CD4-positive, alpha-beta T cell (primary cell): ENCODE data around the gene LARP7. TPM values are rescaled to one million over a fixed set of nuclear protein-coding genes. Genes with fewer than 3 reads are reported as not detected.
"Not testable (repeated sequence)": the region's sequence is repeated elsewhere in the genome, so short reads cannot be mapped to it uniquely, and the experiment has no call there.

ENCODE experiments used
- ATAC-seq: fragments of 200-7000 bp; cut with Tn5 transposase; one replicate; pipeline ENCODE4 v1.10.0; 2022; ENCODE audit warnings: mild to moderate bottlenecking; ENCODE audit not compliant: poor library complexity
- CTCF ChIA-PET: fragments of 350-600 bp; sonication (Branson Sonifier 250); formaldehyde crosslinking; loops from one replicate; lab custom pipeline; 2021; ENCODE audit warnings: antibody characterized with exemption, inconsistent platforms; lab: Charles Lee
- POLR2A ChIA-PET: fragments of 350-600 bp; sonication (Branson Sonifier 250); formaldehyde crosslinking; loops from one replicate; lab custom pipeline; 2021; ENCODE audit warnings: antibody characterized with exemption, inconsistent platforms; lab: Charles Lee
- DNase-seq, 14 experiments: peaks; one replicate each; pipeline ENCODE4 v3.0.0-alpha.2; 2013 to 2020; ENCODE audit warnings: mixed read lengths in 2 of 14
- H3K27ac ChIP-seq, 2 donors: one replicate each; pipeline versions ENCODE4 v1.5.1 to v1.7.0; 2013; ENCODE audit warnings: low read length in 2 of 2, low read depth in 1 of 2, mild to moderate bottlenecking in 1 of 2
- H3K27me3 ChIP-seq, 2 experiments: 1 replicate in 1 of 2; 2 replicates in 1 of 2; pipeline versions ENCODE4 v1.6.1 to v1.7.0; 2013; ENCODE audit warnings: low read length in 2 of 2, control low read depth in 1 of 2, mild to moderate bottlenecking in 1 of 2, moderate library complexity in 1 of 2; ENCODE audit not compliant: insufficient read depth in 2 of 2, control insufficient read depth in 1 of 2
- H3K36me3 ChIP-seq: one replicate; pipeline ENCODE4 v1.6.1; 2013; ENCODE audit warnings: low read length, control low read depth; ENCODE audit not compliant: insufficient read depth
- H3K4me1 ChIP-seq: one replicate; pipeline ENCODE4 v1.6.1; 2013; ENCODE audit warnings: low read length, control low read depth; ENCODE audit not compliant: insufficient read depth
- H3K4me3 ChIP-seq: one replicate; pipeline ENCODE4 v1.5.1; 2013; ENCODE audit warnings: mild to moderate bottlenecking, low read length, moderate library complexity
- H3K9me3 ChIP-seq, 2 experiments: 1 replicate in 1 of 2; 2 replicates in 1 of 2; pipeline versions ENCODE4 v1.6.1 to v1.7.0; 2013; ENCODE audit warnings: low read length in 2 of 2, mild to moderate bottlenecking in 2 of 2, control low read depth in 1 of 2, moderate library complexity in 1 of 2; ENCODE audit not compliant: control insufficient read depth in 1 of 2, insufficient read depth in 1 of 2
- H3K27ac Mint-ChIP-seq: one replicate; pipeline ENCODE4 v1.8.0; 2020; ENCODE audit warnings: mixed read lengths
- H3K27me3 Mint-ChIP-seq: one replicate; pipeline ENCODE4 v1.8.0; 2021; ENCODE audit warnings: mixed read lengths
- H3K36me3 Mint-ChIP-seq: one replicate; pipeline ENCODE4 v1.8.0; 2021; ENCODE audit warnings: low read depth, mixed read lengths
- H3K4me1 Mint-ChIP-seq: one replicate; pipeline ENCODE4 v1.8.0; 2021; ENCODE audit warnings: low read depth, mixed read lengths
- H3K4me3 Mint-ChIP-seq: one replicate; pipeline ENCODE4 v1.8.0; 2020; ENCODE audit warnings: mild to moderate bottlenecking, mixed read lengths
- H3K9me3 Mint-ChIP-seq: one replicate; pipeline ENCODE4 v1.8.0; 2020; ENCODE audit warnings: mixed read lengths
- intact Hi-C, 2 experiments: fragments of 100-400 bp; cut with DNase I in 1 of 2; cut with micrococcal nuclease in 1 of 2; formaldehyde crosslinking; loops; one replicate each; pipeline versions ENCODE4 v1.15.1 to v1.9.0; 2023 to 2025; cut with DNase I, micrococcal nuclease
- total RNA-seq, 174 experiments: library from RNA in 2 of 174; stranded (reverse) in 2 of 174; gene quantifications; one replicate each; pipeline ENCODE4 v1.2.3 and lab custom pipeline; 2021 to 2026
- TF ChIP-seq, protein P1 (sequence below): fragments of 200-600 bp; IDR thresholded peaks from one replicate; pipeline ENCODE4 v1.8.0; 2022; ENCODE audit warnings: antibody characterized with exemption, mild to moderate bottlenecking

The LARP7 gene
- total RNA-seq, 2 experiments from 2014 or later: 42.9 to 43.5 TPM

- TF ChIP-seq, protein P1, sequence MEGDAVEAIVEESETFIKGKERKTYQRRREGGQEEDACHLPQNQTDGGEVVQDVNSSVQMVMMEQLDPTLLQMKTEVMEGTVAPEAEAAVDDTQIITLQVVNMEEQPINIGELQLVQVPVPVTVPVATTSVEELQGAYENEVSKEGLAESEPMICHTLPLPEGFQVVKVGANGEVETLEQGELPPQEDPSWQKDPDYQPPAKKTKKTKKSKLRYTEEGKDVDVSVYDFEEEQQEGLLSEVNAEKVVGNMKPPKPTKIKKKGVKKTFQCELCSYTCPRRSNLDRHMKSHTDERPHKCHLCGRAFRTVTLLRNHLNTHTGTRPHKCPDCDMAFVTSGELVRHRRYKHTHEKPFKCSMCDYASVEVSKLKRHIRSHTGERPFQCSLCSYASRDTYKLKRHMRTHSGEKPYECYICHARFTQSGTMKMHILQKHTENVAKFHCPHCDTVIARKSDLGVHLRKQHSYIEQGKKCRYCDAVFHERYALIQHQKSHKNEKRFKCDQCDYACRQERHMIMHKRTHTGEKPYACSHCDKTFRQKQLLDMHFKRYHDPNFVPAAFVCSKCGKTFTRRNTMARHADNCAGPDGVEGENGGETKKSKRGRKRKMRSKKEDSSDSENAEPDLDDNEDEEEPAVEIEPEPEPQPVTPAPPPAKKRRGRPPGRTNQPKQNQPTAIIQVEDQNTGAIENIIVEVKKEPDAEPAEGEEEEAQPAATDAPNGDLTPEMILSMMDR: no peak
- Mint-ChIP-seq H3K27ac (no peak overlapping the region), H3K4me3 (no peak overlapping the region), H3K27me3 (peaks cover 50% of the 10 kb centered on the region), H3K4me1 (peaks cover 21% of the 10 kb centered on the region), H3K9me3 (no peaks in the 10 kb centered on the region), H3K36me3 (no peaks in the 10 kb centered on the region)
- ChIA-PET POLR2A (no interaction called here), CTCF (no interaction called here)
- intact Hi-C loops: no loop called here
- Histone ChIP-seq H3K27me3 (peaks cover 19 to 45% of the 10 kb centered on the region in 2 experiments), H3K27ac (no peak overlapping the region), H3K36me3 (no peaks in the 10 kb centered on the region), H3K4me3 (no peak overlapping the region), H3K4me1 (peaks cover 18% of the 10 kb centered on the region), H3K9me3 (no peaks in the 10 kb centered on the region)
- no peak for ATAC-seq
- DNase-seq: no peak
Observed at GRCh38 chr4:112702892-112703291, 65.9 kb downstream of the LARP7 start.

- intact Hi-C loops: no loop called here
- ChIA-PET POLR2A (no interaction called here), CTCF (no interaction called here)
- Mint-ChIP-seq H3K9me3 (no peaks in the 10 kb centered on the region), H3K27ac (no peak overlapping the region), H3K36me3 (no peaks in the 10 kb centered on the region), H3K27me3 (peaks cover 49% of the 10 kb centered on the region), H3K4me3 (peak overlapping the region; percentile 89), H3K4me1 (peaks cover 21% of the 10 kb centered on the region)
- no peak for ATAC-seq
- no peaks in the 10 kb centered on the region for H3K9me3 ChIP-seq
- TF ChIP-seq, protein P1: no peak
- DNase-seq: no peak
- no peaks in the 10 kb centered on the region for H3K36me3 ChIP-seq
- H3K27ac ChIP-seq: no peak overlapping the region
- H3K27me3 ChIP-seq: peaks cover 20 to 44% of the 10 kb centered on the region in 2 experiments
- no peak overlapping the region for H3K4me3 ChIP-seq
- peaks cover 18% of the 10 kb centered on the region for H3K4me1 ChIP-seq
Observed at GRCh38 chr4:112704322-112704721, 67.4 kb downstream of the LARP7 start.

- no peak overlapping the region for H3K27ac ChIP-seq
- ATAC-seq (no peak), DNase-seq (peak in 3 of 14 experiments; percentile 4 to 29 (median 20))
- intact Hi-C loops: no loop called here
- Mint-ChIP-seq H3K4me3 (peak overlapping the region; percentile 89), H3K36me3 (no peaks in the 10 kb centered on the region), H3K27me3 (peaks cover 53% of the 10 kb centered on the region), H3K27ac (no peak overlapping the region), H3K4me1 (peaks cover 21% of the 10 kb centered on the region), H3K9me3 (no peaks in the 10 kb centered on the region)
- no peaks in the 10 kb centered on the region for H3K9me3 ChIP-seq
- peaks cover 18% of the 10 kb centered on the region for H3K4me1 ChIP-seq
- CTCF ChIA-PET: no interaction called here
- no peaks in the 10 kb centered on the region for H3K36me3 ChIP-seq
- H3K27me3 ChIP-seq: peaks cover 23 to 39% of the 10 kb centered on the region in 2 experiments
- TF ChIP-seq, protein P1: no peak
- peak overlapping the region; percentile 43 for H3K4me3 ChIP-seq
- POLR2A ChIA-PET: no interaction called here
Observed at GRCh38 chr4:112704991-112705845, 68.3 kb downstream of the LARP7 start.

DNA sequence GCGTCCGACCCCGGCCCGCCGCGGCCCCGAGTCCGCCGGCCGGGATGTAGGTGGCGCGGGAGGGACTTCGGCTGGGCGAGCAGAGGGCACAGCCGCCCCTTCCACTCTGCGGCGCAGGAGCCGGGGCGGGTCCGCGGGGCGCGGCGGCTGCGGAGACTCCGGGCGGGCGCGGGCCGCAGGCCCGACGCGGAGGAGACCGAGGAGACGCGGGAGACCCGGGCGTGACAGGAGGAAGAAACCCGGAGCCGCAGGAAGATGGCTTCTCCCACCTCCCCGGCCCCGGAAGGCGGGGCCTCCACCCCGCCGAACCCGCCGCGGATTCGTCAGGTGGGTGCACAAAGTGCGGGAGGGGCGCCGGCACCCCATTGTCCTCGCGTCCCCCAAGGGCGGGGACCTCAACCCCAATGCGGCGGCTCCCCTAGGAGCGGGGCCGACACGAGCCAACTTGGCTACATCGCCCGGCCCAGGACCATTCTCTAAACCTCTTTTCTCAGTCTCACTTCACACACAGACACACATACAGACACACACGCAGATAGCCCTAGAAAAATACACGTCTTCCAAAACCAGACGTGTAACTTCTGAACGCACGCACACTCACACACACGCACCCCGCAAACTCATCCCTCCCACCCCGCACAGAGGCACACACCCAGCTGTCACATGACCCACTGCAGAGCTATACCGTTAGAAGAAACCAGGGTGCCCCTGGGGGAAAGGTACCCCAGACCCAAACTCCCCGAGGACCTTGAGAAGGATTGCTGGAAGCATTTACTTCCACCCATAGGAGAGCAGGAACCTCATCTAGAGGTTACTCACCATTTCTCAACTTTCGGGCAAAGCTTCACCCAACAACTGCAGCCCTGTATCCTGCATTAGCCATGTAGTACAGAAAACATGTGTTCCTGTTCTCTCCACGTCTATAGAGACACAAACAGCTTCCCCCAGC, 69.2 kb downstream of the LARP7 start:
- CTCF ChIA-PET, H3K9me3 ChIP-seq, H3K27ac ChIP-seq, POLR2A ChIA-PET, H3K36me3 ChIP-seq, H3K36me3 Mint-ChIP-seq, H3K27ac Mint-ChIP-seq, H3K9me3 Mint-ChIP-seq, intact Hi-C loops: not testable (repeated sequence)
- DNase-seq (peak in 6 of 14 experiments; percentile 3 to 34 (median 19)), ATAC-seq (peak; percentile 80)
- H3K27me3 ChIP-seq: peaks cover 26 to 39% of the 10 kb centered on the region in 2 experiments
- H3K4me3 Mint-ChIP-seq: peak overlapping the region; percentile 93
- H3K4me1 ChIP-seq: peaks cover 18% of the 10 kb centered on the region
- H3K4me1 Mint-ChIP-seq: peaks cover 21% of the 10 kb centered on the region
- peak overlapping the region; percentile 67 for H3K4me3 ChIP-seq
- peaks cover 49% of the 10 kb centered on the region for H3K27me3 Mint-ChIP-seq
